Measurements from ENCODE around the gene ADGRB3. TPM values are rescaled to one million over a fixed set of nuclear protein-coding genes. Genes with fewer than 3 reads are reported as not detected.

The ADGRB3 gene
- total and polyA plus RNA-seq, 2 donors (not counting 3 experiments of a cell fraction or from before 2014, with no cell fraction given): not detected

DNA sequence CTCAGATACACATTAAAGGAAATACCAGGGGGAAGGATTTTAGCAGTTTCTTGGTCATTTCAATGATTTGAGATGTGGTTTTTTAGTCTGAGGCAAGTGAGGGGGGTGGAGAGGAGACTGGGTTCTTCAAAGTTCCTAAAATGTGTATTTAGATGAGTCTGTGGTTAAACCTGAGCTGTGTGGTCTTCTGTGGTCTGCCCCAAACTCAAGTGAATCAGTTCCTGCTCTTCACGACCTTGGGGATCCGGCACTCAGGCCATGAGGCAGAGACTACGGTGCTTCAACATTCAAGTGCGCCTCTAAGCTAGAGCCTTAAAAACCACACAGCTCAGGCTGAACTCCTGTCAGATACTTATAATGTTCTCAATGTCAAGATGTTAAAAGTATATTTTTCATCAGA, 755.0 kb downstream of the ADGRB3 start:
- FAIRE-seq (no peak), DNase-seq (ENCODE audit: low read depth, low spot score) (no peak)
- Histone ChIP-seq H3K27me3 (ENCODE audit: control insufficient read depth in 2 of 2, insufficient read depth in 2 of 2, low read length in 2 of 2) (no peaks in the 10 kb centered on the region), H3K4me1 (ENCODE audit: control insufficient read depth, extremely low read depth, insufficient read depth, low read length) (no peaks in the 10 kb centered on the region), H4K20me1 (replicated peaks; ENCODE audit: control insufficient read depth, extremely low read depth, insufficient read depth, low read length) (no peaks in the 10 kb centered on the region), H3K9me3 (replicated peaks; ENCODE audit: control insufficient read depth, insufficient read depth, low read length) (peaks cover 3% of the 10 kb centered on the region), H3K9ac (replicated peaks; ENCODE audit: extremely low read depth, insufficient read depth, low read length) (no peak overlapping the region), H3K9me1 (replicated peaks; ENCODE audit: control insufficient read depth, extremely low read depth, insufficient read depth, low read length) (no peaks in the 10 kb centered on the region), H2AFZ (ENCODE audit: low read depth, low read length) (no peak overlapping the region), H3K4me2 (ENCODE audit: insufficient read depth, low read length) (no peak overlapping the region), H3K4me3 (replicated peaks in 1 of 3; ENCODE audit: insufficient read depth in 1 of 3, low read depth in 1 of 3, low read length in 3 of 3) (no peak overlapping the region), H3K79me2 (ENCODE audit: control insufficient read depth, insufficient read depth, low read length) (no peaks in the 10 kb centered on the region), H3K27ac (ENCODE audit: insufficient read depth, low read depth, low read length) (no peak overlapping the region), H3K36me3 (ENCODE audit: control insufficient read depth in 2 of 2, extremely low read depth in 1 of 2, insufficient read depth in 2 of 2, low read length in 2 of 2) (no peaks in the 10 kb centered on the region)
- dilution Hi-C loops (cut with MboI; ENCODE audit: extremely low pct_ligation_motif_present, low sequenced_read_pairs): no loop called here
- ChIA-PET CTCF (no interaction called here), POLR2A (no interaction called here)
- no TSS peak for BruUV-seq (replicated peaks)
- TF ChIP-seq, protein P1, sequence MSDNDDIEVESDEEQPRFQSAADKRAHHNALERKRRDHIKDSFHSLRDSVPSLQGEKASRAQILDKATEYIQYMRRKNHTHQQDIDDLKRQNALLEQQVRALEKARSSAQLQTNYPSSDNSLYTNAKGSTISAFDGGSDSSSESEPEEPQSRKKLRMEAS (IDR thresholded peaks at IDR 0.05; ENCODE audit: insufficient read depth, insufficient read length): no peak
- TF ChIP-seq GATA2 (IDR thresholded peaks at IDR 0.05; ENCODE audit: insufficient read depth, insufficient read length, low read depth, low read length) (no peak), POLR2A (IDR thresholded peaks at IDR 0.05; ENCODE audit: low read depth, low read length) (no peak), POLR2AphosphoS5 (IDR thresholded peaks at IDR 0.05; ENCODE audit: insufficient read depth, low read depth, low read length) (no peak), EZH2 (IDR thresholded peaks at IDR 0.05; ENCODE audit: borderline replicate concordance, low read depth, low read length, severe bottlenecking) (no peak), MYC (IDR thresholded peaks at IDR 0.05; ENCODE audit: low read depth, low read length) (no peak), JUN (IDR thresholded peaks at IDR 0.05; ENCODE audit: borderline replicate concordance, insufficient read depth, insufficient read length, low read depth) (no peak), FOS (IDR thresholded peaks at IDR 0.05; ENCODE audit: borderline replicate concordance, insufficient read depth, low read length) (no peak)
- TF ChIP-seq, protein P2, sequence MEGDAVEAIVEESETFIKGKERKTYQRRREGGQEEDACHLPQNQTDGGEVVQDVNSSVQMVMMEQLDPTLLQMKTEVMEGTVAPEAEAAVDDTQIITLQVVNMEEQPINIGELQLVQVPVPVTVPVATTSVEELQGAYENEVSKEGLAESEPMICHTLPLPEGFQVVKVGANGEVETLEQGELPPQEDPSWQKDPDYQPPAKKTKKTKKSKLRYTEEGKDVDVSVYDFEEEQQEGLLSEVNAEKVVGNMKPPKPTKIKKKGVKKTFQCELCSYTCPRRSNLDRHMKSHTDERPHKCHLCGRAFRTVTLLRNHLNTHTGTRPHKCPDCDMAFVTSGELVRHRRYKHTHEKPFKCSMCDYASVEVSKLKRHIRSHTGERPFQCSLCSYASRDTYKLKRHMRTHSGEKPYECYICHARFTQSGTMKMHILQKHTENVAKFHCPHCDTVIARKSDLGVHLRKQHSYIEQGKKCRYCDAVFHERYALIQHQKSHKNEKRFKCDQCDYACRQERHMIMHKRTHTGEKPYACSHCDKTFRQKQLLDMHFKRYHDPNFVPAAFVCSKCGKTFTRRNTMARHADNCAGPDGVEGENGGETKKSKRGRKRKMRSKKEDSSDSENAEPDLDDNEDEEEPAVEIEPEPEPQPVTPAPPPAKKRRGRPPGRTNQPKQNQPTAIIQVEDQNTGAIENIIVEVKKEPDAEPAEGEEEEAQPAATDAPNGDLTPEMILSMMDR (IDR thresholded peaks at IDR 0.05; ENCODE audit: extremely low read depth in 1 of 2, insufficient read depth in 1 of 2, low read depth in 1 of 2, low read length in 2 of 2): no peak
- intact Hi-C loops (cut with micrococcal nuclease): no loop called here
